Lung (tissue), 12 donors: ENCODE measurements around the gene HIVEP1. TPM values are rescaled to one million over a fixed set of nuclear protein-coding genes. Genes with fewer than 3 reads are reported as not detected.

ENCODE experiments used
- ATAC-seq: fragments of 200-7000 bp; cut with Tn5 transposase; one replicate; pipeline ENCODE4 v1.9.1; 2020; ENCODE audit warnings: moderate number of reproducible peaks; ENCODE audit not compliant: insufficient read depth, low FRiP score
- DNase-seq, 3 donors: peaks; one replicate each; pipeline ENCODE4 v3.0.0-alpha.2; 2013 to 2017
- H3K27ac ChIP-seq, 2 donors: one replicate each; pipeline ENCODE4 v1.5.1; 2013; ENCODE audit warnings: mild to moderate bottlenecking in 2 of 2, moderate library complexity in 2 of 2, control low read depth in 1 of 2, inconsistent platforms in 1 of 2, low read depth in 1 of 2, low read length in 1 of 2
- H3K27me3 ChIP-seq, 3 donors: one replicate each; pipeline ENCODE4 v1.5.1; 2013; ENCODE audit warnings: low read length in 2 of 3; ENCODE audit not compliant: control insufficient read depth in 3 of 3, insufficient read depth in 3 of 3
- H3K36me3 ChIP-seq, 4 donors: one replicate each; pipeline ENCODE4 v1.5.1; 2013; ENCODE audit warnings: low read length in 4 of 4, mild to moderate bottlenecking in 1 of 4, moderate library complexity in 1 of 4; ENCODE audit not compliant: control insufficient read depth in 4 of 4, insufficient read depth in 4 of 4
- H3K4me1 ChIP-seq, 5 donors: one replicate each; pipeline ENCODE4 v1.5.1; 2013; ENCODE audit warnings: low read length in 5 of 5, mild to moderate bottlenecking in 2 of 5, moderate library complexity in 1 of 5; ENCODE audit not compliant: control insufficient read depth in 5 of 5, insufficient read depth in 5 of 5
- H3K4me3 ChIP-seq: one replicate; pipeline ENCODE4 v1.5.1; 2013; ENCODE audit warnings: mild to moderate bottlenecking, control low read depth, moderate library complexity
- H3K9ac ChIP-seq, 2 donors: one replicate each; pipeline ENCODE4 v1.5.1; 2013; ENCODE audit warnings: low read length in 2 of 2, control low read depth in 1 of 2; ENCODE audit not compliant: insufficient read depth in 1 of 2
- H3K9me3 ChIP-seq, 4 donors: one replicate each; pipeline ENCODE4 v1.5.1; 2013; ENCODE audit warnings: low read length in 3 of 4, mild to moderate bottlenecking in 1 of 4, moderate library complexity in 1 of 4; ENCODE audit not compliant: control insufficient read depth in 4 of 4, insufficient read depth in 3 of 4
- WGBS, 2 donors: extraction: QIAGEN DNeasy Blood & Tissue Kit; methylation state at CpG; one replicate each; pipeline ENCODE4 v1.1.7; 2013; 5-methylcytosine and 5-hydroxymethylcytosine counted together
- polyA plus RNA-seq, 2 donors: library from polyadenylated mRNA; stranded (reverse); fragments of 200-250 nt; gene quantifications; one replicate each; pipeline ENCODE4 v1.2.1, GENCODE V29; 2013
- total RNA-seq, 2 donors: library from RNA; depleted of rRNA in 1 of 2; stranded (reverse); fragments of >200 nt in 1 of 2; gene quantifications; one replicate each; pipeline ENCODE4 v1.2.1, GENCODE V29; 2014 to 2021
- TF ChIP-seq, protein P1 (sequence below): IDR thresholded peaks from 2 replicates; pipeline ENCODE4 v1.5.1; 2012; ENCODE audit warnings: mild to moderate bottlenecking; ENCODE audit errors: control extremely low read depth, extremely low read depth
- donor health status: control.
- donor health status: control.
- donor health status: Bipolar disorder and iron deficiency.
- donor health status: healthy.
- donor health status: DM: yes; HTN: yes; CAD: no.

Gene HIVEP1
- total and polyA plus RNA-seq, 4 donors = 3.1 to 49.6 (median 20.5) TPM

DNA sequence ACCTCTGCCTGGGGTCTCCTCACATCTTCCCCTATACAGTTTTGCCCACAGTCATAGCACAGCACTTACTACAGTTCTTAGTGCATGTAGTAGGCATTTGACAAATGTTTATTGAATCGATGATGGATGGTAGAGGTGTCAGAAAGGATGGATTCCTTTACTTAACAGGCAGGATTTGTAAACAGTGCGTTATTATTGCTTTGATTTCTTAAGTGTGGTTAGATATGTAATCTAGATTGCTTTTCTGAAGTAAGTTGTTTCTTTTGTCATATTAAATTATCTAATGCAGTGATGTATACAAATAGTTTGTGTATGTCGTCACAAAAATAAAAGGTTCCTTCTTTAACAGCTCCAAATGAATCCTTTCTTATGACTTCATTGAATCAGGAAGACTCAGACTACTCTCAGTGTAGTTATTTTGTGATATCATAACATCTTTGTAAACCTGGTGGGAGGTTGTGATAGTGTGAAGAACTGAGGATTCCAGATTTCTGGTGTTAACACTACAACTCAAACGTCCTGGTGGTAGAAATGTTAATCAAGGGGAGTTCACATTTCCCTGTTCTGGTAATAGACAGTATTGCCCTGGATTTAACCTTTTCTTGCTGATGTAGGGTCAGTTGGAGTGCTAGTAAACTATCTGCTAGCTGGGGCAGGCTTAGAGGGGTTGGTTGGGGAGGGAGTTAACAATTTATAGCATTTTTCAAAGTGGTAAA, 87.7 kb downstream of the HIVEP1 start:
- ATAC-seq = no peak
- Histone ChIP-seq H3K36me3 (peaks cover 0 to 1% (median 0%) of the 10 kb centered on the region in 4 donors), H3K4me1 (peaks cover 0 to 4% (median 0%) of the 10 kb centered on the region in 5 donors), H3K27me3 (no peaks in the 10 kb centered on the region), H3K27ac (no peak overlapping the region), H3K9me3 (no peaks in the 10 kb centered on the region), H3K4me3 (no peak overlapping the region), H3K9ac (no peak overlapping the region)
- peak in 2 of 3 donors; percentile 14 to 30 for DNase-seq
- TF ChIP-seq, protein P1, sequence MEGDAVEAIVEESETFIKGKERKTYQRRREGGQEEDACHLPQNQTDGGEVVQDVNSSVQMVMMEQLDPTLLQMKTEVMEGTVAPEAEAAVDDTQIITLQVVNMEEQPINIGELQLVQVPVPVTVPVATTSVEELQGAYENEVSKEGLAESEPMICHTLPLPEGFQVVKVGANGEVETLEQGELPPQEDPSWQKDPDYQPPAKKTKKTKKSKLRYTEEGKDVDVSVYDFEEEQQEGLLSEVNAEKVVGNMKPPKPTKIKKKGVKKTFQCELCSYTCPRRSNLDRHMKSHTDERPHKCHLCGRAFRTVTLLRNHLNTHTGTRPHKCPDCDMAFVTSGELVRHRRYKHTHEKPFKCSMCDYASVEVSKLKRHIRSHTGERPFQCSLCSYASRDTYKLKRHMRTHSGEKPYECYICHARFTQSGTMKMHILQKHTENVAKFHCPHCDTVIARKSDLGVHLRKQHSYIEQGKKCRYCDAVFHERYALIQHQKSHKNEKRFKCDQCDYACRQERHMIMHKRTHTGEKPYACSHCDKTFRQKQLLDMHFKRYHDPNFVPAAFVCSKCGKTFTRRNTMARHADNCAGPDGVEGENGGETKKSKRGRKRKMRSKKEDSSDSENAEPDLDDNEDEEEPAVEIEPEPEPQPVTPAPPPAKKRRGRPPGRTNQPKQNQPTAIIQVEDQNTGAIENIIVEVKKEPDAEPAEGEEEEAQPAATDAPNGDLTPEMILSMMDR = no peak
- 55 to 74% methylated on average over 4 of the region's 4 CpGs for whole genome bisulfite sequencing, 2 donors

DNA sequence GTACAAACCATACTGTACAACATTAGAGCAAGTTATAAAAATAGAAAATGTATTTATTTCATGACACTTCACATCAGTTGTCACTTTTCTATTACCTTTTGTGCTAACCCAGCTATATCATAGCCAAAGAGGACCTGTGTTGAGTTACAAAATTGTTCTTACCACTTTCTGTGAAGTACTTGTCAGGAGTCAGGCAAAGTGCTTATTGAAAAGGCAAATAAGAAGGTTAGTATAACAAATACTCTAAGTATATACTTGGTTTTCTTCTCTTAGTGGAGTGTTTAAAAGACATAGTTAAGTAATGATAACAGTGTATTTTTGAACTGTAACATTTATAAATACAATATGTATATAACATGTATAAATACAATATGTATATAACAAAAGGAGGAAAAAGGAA, 88.9 kb downstream of the HIVEP1 start:
- no peak for ATAC-seq
- peak in 1 of 3 donors; percentile 15 for DNase-seq
- no peaks in the 10 kb centered on the region for H3K9me3 ChIP-seq
- H3K36me3 ChIP-seq = peaks cover 0 to 1% (median 0%) of the 10 kb centered on the region in 4 donors
- H3K9ac ChIP-seq = no peak overlapping the region
- peaks cover 0 to 4% (median 0%) of the 10 kb centered on the region in 5 donors for H3K4me1 ChIP-seq
- no peak overlapping the region for H3K27ac ChIP-seq
- TF ChIP-seq, protein P1 = no peak
- H3K27me3 ChIP-seq = no peaks in the 10 kb centered on the region
- H3K4me3 ChIP-seq = no peak overlapping the region

DNA sequence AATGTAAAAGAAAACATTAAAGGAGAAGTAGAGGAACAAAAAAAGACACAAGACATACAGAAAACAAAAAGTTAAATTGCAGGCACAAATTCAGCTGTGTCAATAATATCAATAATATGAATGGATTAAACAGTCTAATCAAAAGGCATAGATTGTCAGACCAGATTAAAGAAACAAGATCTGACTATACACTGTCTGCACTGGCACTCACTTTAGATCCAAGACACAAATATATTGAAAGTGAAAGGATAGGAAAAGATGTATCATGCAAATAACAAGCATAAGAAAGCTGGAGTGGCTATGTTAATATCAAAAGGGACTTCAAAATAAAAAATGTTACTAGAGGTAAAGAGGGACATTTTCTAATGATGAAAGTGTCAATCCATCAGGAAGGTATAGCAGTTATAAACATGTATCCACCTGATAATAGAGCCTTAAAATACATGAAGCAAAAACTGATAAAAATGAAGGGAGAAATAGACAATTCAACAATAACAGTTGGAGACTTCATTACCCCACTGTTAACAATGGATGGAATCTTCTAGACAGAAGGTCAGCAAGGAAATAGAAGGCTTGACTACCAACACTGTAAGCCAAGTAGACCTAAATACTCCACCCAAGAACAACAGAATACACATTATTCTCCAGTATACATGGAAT, 89.7 kb downstream of the HIVEP1 start:
- no peaks in the 10 kb centered on the region for H3K27me3 ChIP-seq
- TF ChIP-seq, protein P1 = no peak

More for the DNA sequence above, 89.7 kb downstream of the HIVEP1 start:
- Histone ChIP-seq H3K4me3 (no peak overlapping the region), H3K27ac (peak overlapping the region in 1 of 2 donors; percentile 53), H3K4me1 (peaks cover 0 to 4% (median 0%) of the 10 kb centered on the region in 5 donors), H3K9ac (no peak overlapping the region), H3K36me3 (peaks cover 0 to 1% (median 0%) of the 10 kb centered on the region in 4 donors), H3K9me3 (no peaks in the 10 kb centered on the region)
- DNase-seq (no peak), ATAC-seq (no peak)
